NT2/D1 (cell line): Measurements from ENCODE around the gene PRDX5.

Source experiments
- SUZ12 ChIP-seq: IDR thresholded peaks from 2 replicates; pipeline ENCODE4 v1.6.1; 2011; ENCODE audit not compliant: insufficient read length, insufficient read depth; ENCODE audit errors: extremely low read depth
- YY1 ChIP-seq: IDR thresholded peaks from 2 replicates; pipeline ENCODE4 v1.6.1; 2011; ENCODE audit not compliant: insufficient read length, insufficient read depth
- ZNF274 ChIP-seq: IDR thresholded peaks from 2 replicates; pipeline ENCODE4 v1.6.1; 2011; ENCODE audit warnings: mild to moderate bottlenecking, low read depth, low read length

DNA sequence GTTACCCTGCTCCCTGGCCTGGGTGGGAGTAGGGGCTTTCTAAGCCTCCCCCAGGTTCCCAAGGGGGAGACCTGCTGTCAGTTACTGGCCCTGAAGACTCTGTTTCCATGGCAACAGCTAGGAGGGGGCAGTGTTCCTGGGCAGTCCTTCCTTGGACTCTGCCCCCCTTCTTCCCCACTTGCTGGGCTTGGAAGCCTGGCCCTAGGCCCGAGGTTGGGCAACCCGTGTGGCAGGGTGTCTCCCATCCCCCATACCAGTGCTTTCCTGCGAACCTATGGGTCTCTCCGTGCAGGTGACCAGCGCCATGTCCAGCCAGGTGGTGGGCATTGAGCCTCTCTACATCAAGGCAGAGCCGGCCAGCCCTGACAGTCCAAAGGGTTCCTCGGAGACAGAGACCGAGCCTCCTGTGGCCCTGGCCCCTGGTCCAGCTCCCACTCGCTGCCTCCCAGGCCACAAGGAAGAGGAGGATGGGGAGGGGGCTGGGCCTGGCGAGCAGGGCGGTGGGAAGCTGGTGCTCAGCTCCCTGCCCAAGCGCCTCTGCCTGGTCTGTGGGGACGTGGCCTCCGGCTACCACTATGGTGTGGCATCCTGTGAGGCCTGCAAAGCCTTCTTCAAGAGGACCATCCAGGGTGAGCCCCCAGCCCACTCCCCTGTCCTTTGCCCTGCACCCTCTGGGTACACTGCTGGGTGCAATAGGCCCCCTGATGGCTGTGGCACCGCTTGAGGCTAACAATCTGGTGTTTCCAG lies 10.9 kb upstream of the PRDX5 start:
- TF ChIP-seq YY1 = no peak
- no peak for TF ChIP-seq SUZ12
- no peak for TF ChIP-seq ZNF274
